PFSK-1 (cell line): Measurements from ENCODE around the gene ABI3BP.

Experiments
- FOXP2 ChIP-seq: optimal IDR thresholded peaks from 2 replicates; pipeline ENCODE3; 2011; ENCODE audit warnings: borderline replicate concordance, control low read depth, inconsistent platforms; ENCODE audit not compliant: insufficient read depth; ENCODE audit errors: extremely low read length, extremely low read depth
- POLR2AphosphoS5 ChIP-seq: IDR thresholded peaks from 2 replicates; pipeline ENCODE4 v1.6.1; 2012; ENCODE audit warnings: low read depth, mild to moderate bottlenecking, control low read depth, low read length, moderate library complexity
- TAF1 ChIP-seq: IDR thresholded peaks from 2 replicates; pipeline ENCODE4 v1.6.1; 2012; ENCODE audit warnings: low read length, control low read depth, borderline replicate concordance; ENCODE audit not compliant: insufficient read depth

GRCh38 chr3:100928638-100929428 is 64.4 kb downstream of the ABI3BP start:
- TF ChIP-seq TAF1 (no peak), POLR2AphosphoS5 (no peak), FOXP2 (no peak)
